Activated B cell treated with CpG ODN at 0.5 μM for 24 hours (primary cell): ENCODE results near the gene PDGFB. TPM values are rescaled to one million over a fixed set of nuclear protein-coding genes. Genes with fewer than 3 reads are reported as not detected.

Experiments used
- ATAC-seq: fragments of 200-7000 bp; cut with Tn5 transposase; one replicate; pipeline ENCODE4 v1.10.0; 2021; ENCODE audit warnings: low read depth, mild to moderate bottlenecking, moderate library complexity
- CTCF ChIA-PET: fragments of 350-600 bp; sonication (Branson Sonifier 250); formaldehyde crosslinking; loops from one replicate; lab custom pipeline; 2021; ENCODE audit warnings: antibody characterized with exemption; lab: Charles Lee
- POLR2A ChIA-PET: fragments of 350-600 bp; sonication (Branson Sonifier 250); formaldehyde crosslinking; loops from one replicate; lab custom pipeline; 2021; ENCODE audit warnings: antibody characterized with exemption; lab: Charles Lee
- DNase-seq: peaks from one replicate; pipeline ENCODE4 v3.0.0; 2022
- H3K27ac Mint-ChIP-seq: one replicate; pipeline ENCODE4 v1.8.0; 2020; ENCODE audit warnings: mixed read lengths
- H3K27me3 Mint-ChIP-seq: one replicate; pipeline ENCODE4 v1.8.0; 2021; ENCODE audit warnings: mixed read lengths
- H3K36me3 Mint-ChIP-seq: one replicate; pipeline ENCODE4 v1.8.0; 2021; ENCODE audit warnings: low read depth, mixed read lengths
- H3K4me1 Mint-ChIP-seq: one replicate; pipeline ENCODE4 v1.8.0; 2021; ENCODE audit warnings: mixed read lengths
- H3K4me3 Mint-ChIP-seq: one replicate; pipeline ENCODE4 v1.8.0; 2020; ENCODE audit warnings: mild to moderate bottlenecking, mixed read lengths
- H3K9me3 Mint-ChIP-seq: one replicate; pipeline ENCODE4 v1.8.0; 2020; ENCODE audit warnings: mixed read lengths
- intact Hi-C: fragments of 100-400 bp; cut with micrococcal nuclease; formaldehyde crosslinking; loops from one replicate; pipeline ENCODE4 v1.15.1; 2024
- total RNA-seq: library from RNA; stranded (reverse); gene quantifications from 2 replicates; pipeline ENCODE4 v1.2.3, GENCODE V29; 2022
- TF ChIP-seq, protein P1 (sequence below): fragments of 200-600 bp; IDR thresholded peaks from one replicate; pipeline ENCODE4 v1.8.0; 2022; ENCODE audit warnings: antibody characterized with exemption, mild to moderate bottlenecking

PDGFB gene
- not detected in 2 replicates for total RNA-seq

- intact Hi-C loops: no loop called here
Measured at GRCh38 chr22:39244496-39245129, at the start of gene PDGFB. Gene PDGFB (minus strand): TSS chr22:39244982. CDS start chr22:39243963, 1,019 bp downstream.

DNA sequence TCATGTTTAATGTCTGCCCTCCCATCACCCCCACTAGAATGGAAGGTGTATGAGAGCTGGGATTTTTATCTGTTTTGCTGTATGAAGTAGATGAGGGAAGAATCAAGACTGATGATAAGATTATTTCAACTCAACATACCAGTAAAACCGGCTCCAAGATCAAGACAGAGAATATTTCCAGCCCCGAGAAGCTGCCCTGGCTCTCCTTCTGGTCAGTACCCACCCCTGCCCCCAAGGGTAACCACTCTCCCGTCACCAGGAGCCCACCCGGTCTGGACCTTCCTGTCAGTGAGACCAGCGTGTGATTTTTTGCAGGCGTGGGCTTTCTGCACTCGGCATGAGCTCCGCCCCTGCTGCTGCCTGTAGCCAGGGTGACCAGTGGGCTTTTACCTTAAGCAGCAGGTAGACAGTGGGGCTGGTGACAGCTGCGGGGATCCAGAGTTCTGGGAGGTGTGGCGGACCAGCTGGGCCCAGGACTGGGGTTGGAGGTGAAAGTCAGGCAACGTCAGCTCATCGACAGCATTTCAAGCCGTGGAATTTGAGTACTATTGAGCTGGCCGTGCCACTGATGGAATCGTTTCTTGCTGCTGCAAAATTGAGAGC is 49.1 kb upstream of the PDGFB start:
- CTCF ChIA-PET: no interaction called here
- no peak for ATAC-seq
- no peak for DNase-seq
- no peak overlapping the region for H3K4me3 Mint-ChIP-seq
- POLR2A ChIA-PET: no interaction called here
- TF ChIP-seq, protein P1, sequence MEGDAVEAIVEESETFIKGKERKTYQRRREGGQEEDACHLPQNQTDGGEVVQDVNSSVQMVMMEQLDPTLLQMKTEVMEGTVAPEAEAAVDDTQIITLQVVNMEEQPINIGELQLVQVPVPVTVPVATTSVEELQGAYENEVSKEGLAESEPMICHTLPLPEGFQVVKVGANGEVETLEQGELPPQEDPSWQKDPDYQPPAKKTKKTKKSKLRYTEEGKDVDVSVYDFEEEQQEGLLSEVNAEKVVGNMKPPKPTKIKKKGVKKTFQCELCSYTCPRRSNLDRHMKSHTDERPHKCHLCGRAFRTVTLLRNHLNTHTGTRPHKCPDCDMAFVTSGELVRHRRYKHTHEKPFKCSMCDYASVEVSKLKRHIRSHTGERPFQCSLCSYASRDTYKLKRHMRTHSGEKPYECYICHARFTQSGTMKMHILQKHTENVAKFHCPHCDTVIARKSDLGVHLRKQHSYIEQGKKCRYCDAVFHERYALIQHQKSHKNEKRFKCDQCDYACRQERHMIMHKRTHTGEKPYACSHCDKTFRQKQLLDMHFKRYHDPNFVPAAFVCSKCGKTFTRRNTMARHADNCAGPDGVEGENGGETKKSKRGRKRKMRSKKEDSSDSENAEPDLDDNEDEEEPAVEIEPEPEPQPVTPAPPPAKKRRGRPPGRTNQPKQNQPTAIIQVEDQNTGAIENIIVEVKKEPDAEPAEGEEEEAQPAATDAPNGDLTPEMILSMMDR: no peak
- peaks cover 10% of the 10 kb centered on the region for H3K4me1 Mint-ChIP-seq
- intact Hi-C loops: no loop called here
- no peaks in the 10 kb centered on the region for H3K27me3 Mint-ChIP-seq
- H3K9me3 Mint-ChIP-seq: no peaks in the 10 kb centered on the region
- H3K36me3 Mint-ChIP-seq: no peaks in the 10 kb centered on the region
- H3K27ac Mint-ChIP-seq: no peak overlapping the region

More at GRCh38 chr22:39244496-39245129, at the start of gene PDGFB:
- ATAC-seq (no peak), DNase-seq (no peak)
- TF ChIP-seq, protein P1: no peak
- ChIA-PET POLR2A (no interaction called here), CTCF (no interaction called here)
- H3K27ac Mint-ChIP-seq: no peak within 1 kb of the TSS
- H3K36me3 Mint-ChIP-seq: no peaks in the 10 kb centered on the region
- peaks cover 27% of the 10 kb centered on the region for H3K4me1 Mint-ChIP-seq
- H3K4me3 Mint-ChIP-seq: peak within 1 kb of the TSS; percentile 35
- H3K9me3 Mint-ChIP-seq: no peaks in the 10 kb centered on the region
- H3K27me3 Mint-ChIP-seq: peaks cover 59% of the 10 kb centered on the region

- CTCF ChIA-PET: no interaction called here
- POLR2A ChIA-PET: no interaction called here
- intact Hi-C loops: no loop called here
- no peaks in the 10 kb centered on the region for H3K36me3 Mint-ChIP-seq
- no peaks in the 10 kb centered on the region for H3K9me3 Mint-ChIP-seq
- no peak for DNase-seq
- no peak for ATAC-seq
- H3K27me3 Mint-ChIP-seq: no peaks in the 10 kb centered on the region
- H3K4me1 Mint-ChIP-seq: peaks cover 7% of the 10 kb centered on the region
- TF ChIP-seq, protein P1: no peak
- H3K27ac Mint-ChIP-seq: no peak overlapping the region
- H3K4me3 Mint-ChIP-seq: no peak overlapping the region
Measured at GRCh38 chr22:39292561-39293074, 47.8 kb upstream of the PDGFB start.

DNA sequence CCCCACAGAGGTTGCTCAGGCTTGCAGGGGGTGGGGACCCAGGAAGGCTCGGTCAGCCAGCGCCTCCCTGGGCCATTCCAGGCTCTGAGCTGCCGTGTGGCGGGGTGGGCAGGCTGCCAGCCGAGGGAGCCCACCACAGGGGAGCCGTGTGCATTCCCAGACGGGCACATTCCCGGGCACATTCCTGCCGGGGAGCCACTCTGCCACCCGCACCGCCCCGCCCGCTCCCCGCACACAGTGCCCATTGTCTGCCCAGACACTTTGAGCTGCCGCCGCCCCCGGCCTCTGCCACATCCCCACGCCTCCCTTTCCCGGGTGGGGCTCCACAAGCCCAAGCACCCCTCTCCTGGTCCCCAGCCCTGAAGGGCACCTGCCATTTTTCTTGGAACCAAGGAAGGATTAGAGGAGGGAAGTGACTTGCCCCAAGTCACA is 47.3 kb upstream of the PDGFB start:
- TF ChIP-seq, protein P1: no peak
- POLR2A ChIA-PET: no interaction called here

GRCh38 chr22:39291523-39291922 is 46.7 kb upstream of the PDGFB start:
- Mint-ChIP-seq H3K36me3 (no peaks in the 10 kb centered on the region), H3K9me3 (no peaks in the 10 kb centered on the region), H3K4me1 (peaks cover 14% of the 10 kb centered on the region), H3K27ac (no peak overlapping the region), H3K27me3 (no peaks in the 10 kb centered on the region), H3K4me3 (no peak overlapping the region)
- ChIA-PET CTCF (no interaction called here), POLR2A (no interaction called here)
- ATAC-seq: no peak
- intact Hi-C loops: no loop called here
- TF ChIP-seq, protein P1: no peak
- DNase-seq: no peak

More for the DNA sequence above, 47.3 kb upstream of the PDGFB start:
- no peak overlapping the region for H3K4me3 Mint-ChIP-seq
- no peaks in the 10 kb centered on the region for H3K36me3 Mint-ChIP-seq
- CTCF ChIA-PET: no interaction called here
- ATAC-seq (no peak), DNase-seq (no peak)
- peaks cover 8% of the 10 kb centered on the region for H3K4me1 Mint-ChIP-seq
- intact Hi-C loops: no loop called here
- no peaks in the 10 kb centered on the region for H3K9me3 Mint-ChIP-seq
- no peaks in the 10 kb centered on the region for H3K27me3 Mint-ChIP-seq
- H3K27ac Mint-ChIP-seq: no peak overlapping the region
